GM12873 (cell line): ENCODE data around the gene OVAAL.

Experiments
- TF ChIP-seq, protein P1 (sequence below): IDR thresholded peaks from 2 replicates; pipeline ENCODE4 v1.5.1; 2012; ENCODE audit warnings: low read depth, mild to moderate bottlenecking, moderate library complexity, low read length, control low read depth; ENCODE audit not compliant: insufficient read depth; ENCODE audit errors: missing control alignments

The OVAAL gene

GRCh38 chr1:180532854-180533253, 25.9 kb upstream of the OVAAL start:
- TF ChIP-seq, protein P1, sequence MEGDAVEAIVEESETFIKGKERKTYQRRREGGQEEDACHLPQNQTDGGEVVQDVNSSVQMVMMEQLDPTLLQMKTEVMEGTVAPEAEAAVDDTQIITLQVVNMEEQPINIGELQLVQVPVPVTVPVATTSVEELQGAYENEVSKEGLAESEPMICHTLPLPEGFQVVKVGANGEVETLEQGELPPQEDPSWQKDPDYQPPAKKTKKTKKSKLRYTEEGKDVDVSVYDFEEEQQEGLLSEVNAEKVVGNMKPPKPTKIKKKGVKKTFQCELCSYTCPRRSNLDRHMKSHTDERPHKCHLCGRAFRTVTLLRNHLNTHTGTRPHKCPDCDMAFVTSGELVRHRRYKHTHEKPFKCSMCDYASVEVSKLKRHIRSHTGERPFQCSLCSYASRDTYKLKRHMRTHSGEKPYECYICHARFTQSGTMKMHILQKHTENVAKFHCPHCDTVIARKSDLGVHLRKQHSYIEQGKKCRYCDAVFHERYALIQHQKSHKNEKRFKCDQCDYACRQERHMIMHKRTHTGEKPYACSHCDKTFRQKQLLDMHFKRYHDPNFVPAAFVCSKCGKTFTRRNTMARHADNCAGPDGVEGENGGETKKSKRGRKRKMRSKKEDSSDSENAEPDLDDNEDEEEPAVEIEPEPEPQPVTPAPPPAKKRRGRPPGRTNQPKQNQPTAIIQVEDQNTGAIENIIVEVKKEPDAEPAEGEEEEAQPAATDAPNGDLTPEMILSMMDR, result no peak

DNA sequence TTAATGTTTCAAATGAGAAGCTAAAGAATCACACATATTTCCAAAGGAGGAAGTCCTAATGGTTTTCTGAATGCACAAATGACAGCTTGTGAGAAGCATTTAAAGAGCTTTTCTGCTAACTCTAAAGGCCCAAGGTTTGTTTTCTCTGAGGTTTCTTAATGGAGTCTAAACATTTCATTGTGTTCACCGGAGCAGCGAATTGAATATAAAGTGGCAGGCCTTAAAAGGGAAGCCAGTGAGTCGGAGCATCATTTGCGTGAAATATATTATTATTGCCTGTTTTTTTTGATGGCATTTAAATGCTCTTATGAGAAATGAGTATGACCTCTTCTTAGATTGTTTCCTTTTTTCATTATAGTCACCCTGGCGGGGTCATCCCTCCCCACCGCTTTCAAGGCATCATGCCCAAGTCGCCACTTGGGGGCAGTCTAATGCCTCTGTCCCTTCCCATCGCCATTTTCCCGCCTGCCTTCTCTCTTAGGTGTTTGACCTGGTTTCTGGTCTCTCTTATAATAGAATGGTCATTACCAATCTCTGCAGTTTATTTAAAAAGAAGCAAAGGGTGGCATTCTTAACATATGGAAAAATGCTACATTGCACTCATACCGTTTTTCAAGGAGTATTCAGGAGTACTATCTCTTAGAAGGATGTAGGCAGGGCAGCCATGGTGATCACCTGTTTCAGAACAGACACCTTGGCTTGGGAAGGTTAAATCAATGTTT, 25.3 kb upstream of the OVAAL start:
- TF ChIP-seq, protein P1, result peak; percentile 88

DNA sequence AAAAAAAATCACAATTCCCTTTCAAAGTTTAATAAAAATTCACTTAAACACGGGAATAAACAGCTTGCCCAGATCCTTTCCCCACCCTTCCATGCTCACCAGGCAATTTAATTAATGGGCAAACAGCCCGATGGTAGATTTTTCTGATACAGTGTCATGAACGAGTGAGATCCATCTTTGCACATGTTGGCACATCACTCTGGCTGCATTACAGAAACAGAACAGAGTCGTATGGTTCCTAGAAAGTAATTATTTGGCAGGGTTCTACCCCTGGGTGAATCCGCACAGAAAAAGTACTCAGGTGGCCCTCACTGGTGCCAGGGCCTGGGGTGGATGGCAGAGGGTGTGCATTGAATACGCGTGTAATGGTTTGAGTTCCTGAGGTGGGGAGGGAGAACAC, 24.6 kb upstream of the OVAAL start:
- TF ChIP-seq, protein P1, result no peak

DNA sequence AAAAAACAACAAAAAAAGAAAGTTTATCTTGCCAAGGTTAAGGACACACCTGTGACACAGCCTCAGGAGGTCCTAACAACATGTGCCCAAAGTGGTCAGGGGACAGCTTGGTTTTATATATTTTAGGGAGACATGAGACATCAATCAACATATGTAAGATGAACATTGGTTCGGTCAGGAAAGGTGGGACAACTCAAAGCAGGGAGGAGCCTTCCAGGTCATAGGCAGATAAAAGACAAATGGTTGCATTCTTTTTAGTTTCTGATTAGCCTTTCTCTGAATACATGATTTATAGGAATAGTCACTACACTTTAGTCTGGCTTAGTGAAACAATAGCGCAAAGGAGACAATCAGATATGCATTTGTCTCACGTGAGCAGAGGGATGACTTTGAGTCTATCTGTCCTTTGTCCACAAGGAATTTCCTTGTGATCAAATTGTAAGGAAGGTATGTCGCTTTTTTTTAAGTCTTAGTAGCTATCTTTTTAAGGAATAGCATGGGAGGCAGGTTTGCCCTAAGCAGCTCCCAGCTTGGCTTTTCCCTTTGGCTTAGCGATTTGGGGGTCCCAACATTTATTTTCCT, 23.3 kb upstream of the OVAAL start:
- TF ChIP-seq, protein P1, result no peak

DNA sequence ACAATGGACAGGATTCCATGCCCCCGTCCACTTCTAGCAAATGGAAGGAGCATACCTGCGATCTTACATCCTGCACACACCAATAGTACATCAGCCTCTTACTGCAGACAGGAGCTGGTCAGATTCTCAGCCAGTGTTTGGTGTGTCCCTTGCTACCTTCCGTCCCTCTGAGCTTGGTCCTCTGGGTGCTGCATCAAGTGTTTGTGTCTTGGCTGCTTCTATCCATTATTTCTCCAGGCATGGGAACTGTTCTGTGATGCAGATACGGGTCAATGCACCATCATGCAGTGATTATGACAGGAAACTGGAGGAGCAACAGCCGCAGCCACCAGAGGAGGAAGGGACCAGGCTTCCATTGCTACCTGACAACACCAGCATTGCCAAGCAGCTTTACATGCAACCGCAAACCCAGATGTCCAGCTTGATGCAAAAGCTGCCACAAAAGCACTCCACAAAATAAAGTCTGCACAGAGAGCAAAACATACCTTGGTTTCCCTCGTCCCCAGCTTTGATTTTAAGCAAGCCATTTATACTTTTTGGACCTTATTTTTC, 21.9 kb upstream of the OVAAL start:
- TF ChIP-seq, protein P1, result no peak

DNA sequence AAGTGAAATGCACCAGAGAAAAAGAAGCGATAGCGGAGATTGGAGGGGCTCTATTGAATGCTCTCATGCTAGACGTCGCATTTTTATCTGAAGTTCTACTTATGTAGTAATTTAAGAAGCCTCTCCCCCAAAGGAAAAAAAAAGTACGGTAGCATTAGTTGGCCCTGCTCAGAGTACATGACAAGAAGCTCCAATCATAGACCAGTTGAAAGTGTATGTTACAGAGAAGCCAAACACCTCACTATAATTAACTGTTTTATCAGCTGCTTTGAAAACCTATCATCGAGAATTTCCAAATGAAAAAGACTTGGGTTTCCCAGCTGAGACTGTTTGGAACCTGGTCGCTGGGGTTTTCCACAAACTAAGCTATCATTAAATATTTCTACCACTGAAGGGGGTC, 19.6 kb upstream of the OVAAL start:
- TF ChIP-seq, protein P1, result no peak

DNA sequence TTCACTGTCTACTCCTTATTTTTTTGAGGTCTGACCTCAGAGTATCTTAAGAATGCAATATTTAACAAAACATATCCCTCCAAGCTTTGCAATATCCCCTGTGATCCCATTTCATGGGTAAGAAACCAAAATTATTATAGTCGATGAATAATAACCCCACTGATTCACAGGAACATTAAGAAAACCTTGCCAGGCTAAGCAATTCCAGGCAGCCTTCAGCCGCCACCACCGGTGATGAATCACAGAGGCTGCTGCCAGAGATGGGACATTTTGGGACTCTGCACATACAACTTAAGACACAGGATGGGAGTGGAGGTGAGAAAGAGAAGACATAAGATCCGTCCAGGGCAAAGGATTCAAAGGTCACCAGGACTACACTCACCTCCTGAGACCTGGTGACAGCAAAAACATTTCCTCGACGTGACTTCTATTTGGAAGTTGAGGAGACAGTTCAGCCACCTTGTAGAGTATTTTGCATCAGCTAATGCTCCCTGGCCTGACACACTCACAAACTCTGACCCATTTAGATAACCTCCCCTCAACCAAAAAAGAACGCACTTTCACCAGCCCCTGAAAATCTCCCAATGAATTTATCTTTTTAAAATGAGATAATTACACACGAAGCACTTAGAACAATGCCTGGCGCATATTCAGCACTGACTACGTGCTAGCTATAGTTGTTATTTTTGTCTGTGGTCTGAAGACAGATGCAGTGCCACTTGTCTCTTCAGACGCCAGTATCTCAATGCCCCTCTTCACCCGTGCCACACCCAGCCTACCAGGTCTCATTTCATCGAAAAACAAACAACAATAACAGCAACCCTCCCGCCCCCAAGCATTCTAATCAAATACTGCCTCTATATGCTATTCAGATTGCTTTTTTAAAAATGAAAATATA, 17.8 kb upstream of the OVAAL start:
- TF ChIP-seq, protein P1, result no peak
